GM12872 (cell line): Measurements from ENCODE around the gene VPS45.

Experiments
- TF ChIP-seq, protein P1 (sequence below): IDR thresholded peaks from 3 replicates; pipeline ENCODE4 v1.5.1; 2011; ENCODE audit warnings: low read depth, mild to moderate bottlenecking, low read length, moderate library complexity; ENCODE audit not compliant: insufficient read depth

VPS45 gene

DNA sequence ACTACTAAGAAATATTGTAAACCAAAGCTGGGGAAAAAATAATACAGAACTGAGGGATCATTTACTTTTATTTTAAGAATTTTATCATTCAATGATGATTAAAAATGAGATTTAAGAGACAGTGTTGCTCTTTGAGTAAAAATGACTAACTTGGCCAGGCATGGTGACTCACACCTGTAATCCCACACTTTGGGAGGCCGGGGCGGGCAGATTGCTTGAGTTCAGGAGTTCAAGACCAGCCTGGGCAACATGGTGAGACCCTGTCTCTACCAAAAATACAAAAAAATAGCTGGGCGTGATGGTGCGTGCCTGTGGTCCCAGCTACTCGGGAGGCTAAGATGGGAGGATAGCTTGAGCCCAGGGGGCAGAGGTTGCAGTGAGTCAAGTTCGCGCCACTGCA, 60.3 kb downstream of the VPS45 start:
- TF ChIP-seq, protein P1, sequence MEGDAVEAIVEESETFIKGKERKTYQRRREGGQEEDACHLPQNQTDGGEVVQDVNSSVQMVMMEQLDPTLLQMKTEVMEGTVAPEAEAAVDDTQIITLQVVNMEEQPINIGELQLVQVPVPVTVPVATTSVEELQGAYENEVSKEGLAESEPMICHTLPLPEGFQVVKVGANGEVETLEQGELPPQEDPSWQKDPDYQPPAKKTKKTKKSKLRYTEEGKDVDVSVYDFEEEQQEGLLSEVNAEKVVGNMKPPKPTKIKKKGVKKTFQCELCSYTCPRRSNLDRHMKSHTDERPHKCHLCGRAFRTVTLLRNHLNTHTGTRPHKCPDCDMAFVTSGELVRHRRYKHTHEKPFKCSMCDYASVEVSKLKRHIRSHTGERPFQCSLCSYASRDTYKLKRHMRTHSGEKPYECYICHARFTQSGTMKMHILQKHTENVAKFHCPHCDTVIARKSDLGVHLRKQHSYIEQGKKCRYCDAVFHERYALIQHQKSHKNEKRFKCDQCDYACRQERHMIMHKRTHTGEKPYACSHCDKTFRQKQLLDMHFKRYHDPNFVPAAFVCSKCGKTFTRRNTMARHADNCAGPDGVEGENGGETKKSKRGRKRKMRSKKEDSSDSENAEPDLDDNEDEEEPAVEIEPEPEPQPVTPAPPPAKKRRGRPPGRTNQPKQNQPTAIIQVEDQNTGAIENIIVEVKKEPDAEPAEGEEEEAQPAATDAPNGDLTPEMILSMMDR, result no peak

- TF ChIP-seq, protein P1, result no peak
Observed at GRCh38 chr1:150132372-150132771, 64.8 kb downstream of the VPS45 start.

DNA sequence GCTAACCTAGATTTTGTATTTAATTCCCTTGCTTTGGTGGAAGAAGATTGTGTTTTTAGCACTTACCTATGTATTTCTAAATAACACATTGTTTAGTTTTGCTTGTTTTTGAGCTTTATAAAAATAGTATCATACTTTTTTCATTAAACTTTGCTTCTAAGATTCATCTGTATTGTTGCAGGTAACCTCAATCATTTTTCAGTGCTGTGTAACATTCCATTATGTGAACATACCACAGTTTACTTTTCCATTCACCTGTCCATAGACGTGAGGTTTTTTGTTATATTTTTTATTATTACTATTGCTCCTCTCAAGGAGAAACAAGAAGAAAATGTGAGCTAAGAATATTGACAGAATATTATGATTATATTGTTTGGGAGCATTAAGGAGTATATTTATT, 67.0 kb downstream of the VPS45 start:
- TF ChIP-seq, protein P1, result no peak

GRCh38 chr1:150138044-150138443, 70.5 kb downstream of the VPS45 start:
- TF ChIP-seq, protein P1, result no peak

- TF ChIP-seq, protein P1, result no peak
Observed at GRCh38 chr1:150141452-150141851, 73.9 kb downstream of the VPS45 start.

GRCh38 chr1:150142083-150142482, 74.5 kb downstream of the VPS45 start:
- TF ChIP-seq, protein P1, result no peak

- TF ChIP-seq, protein P1, result no peak
Observed at GRCh38 chr1:150144606-150145005, 77.0 kb downstream of the VPS45 start.
